HepG2 (cell line): Measurements from ENCODE around the gene MRPL43. TPM values are rescaled to one million over a fixed set of nuclear protein-coding genes. Genes with fewer than 3 reads are reported as not detected.

Experiments
- CREM ChIP-seq, 2 experiments: sonication (generic) in 1 of 2; formaldehyde crosslinking in 1 of 2; IDR thresholded peaks; 2 replicates each; pipeline versions ENCODE4 v1.4.0 to v1.6.1; 2016 to 2020; ENCODE audit warnings: antibody characterized with exemption in 1 of 2, mild to moderate bottlenecking in 1 of 2, missing genetic modification reagents in 1 of 2
- E2F1 ChIP-seq: sonication (generic); formaldehyde crosslinking; IDR thresholded peaks from 2 replicates; pipeline ENCODE4 v1.5.0; 2020; ENCODE audit warnings: missing genetic modification reagents
- GMEB1 ChIP-seq: sonication (generic); formaldehyde crosslinking; IDR thresholded peaks from 2 replicates; pipeline ENCODE4 v1.5.1; 2020; ENCODE audit warnings: missing genetic modification reagents, mild to moderate bottlenecking, borderline replicate concordance
- HDAC1 ChIP-seq: sonication (generic); formaldehyde crosslinking; IDR thresholded peaks from 2 replicates; pipeline ENCODE4 v1.5.1; 2020; ENCODE audit warnings: mild to moderate bottlenecking, missing genetic modification reagents
- KLF9 ChIP-seq: IDR thresholded peaks from 2 replicates; pipeline ENCODE4 v1.6.1; 2016; ENCODE audit warnings: low read depth
- SMAD9 ChIP-seq: sonication (generic); formaldehyde crosslinking; IDR thresholded peaks from 2 replicates; pipeline ENCODE4 v1.5.1; 2020; ENCODE audit warnings: mild to moderate bottlenecking, missing genetic modification reagents
- TGIF2 ChIP-seq: IDR thresholded peaks from 2 replicates; pipeline ENCODE4 v1.6.1; 2016; ENCODE audit warnings: control low read depth, missing compliant biosample characterization
- ZNF276 ChIP-seq: sonication (generic); formaldehyde crosslinking; IDR thresholded peaks from 2 replicates; pipeline ENCODE4 v1.4.0; 2020; ENCODE audit warnings: mild to moderate bottlenecking, low read depth, missing genetic modification reagents
- ZNF550 ChIP-seq: sonication (generic); formaldehyde crosslinking; IDR thresholded peaks from 2 replicates; pipeline ENCODE4 v1.4.0; 2020; ENCODE audit warnings: mild to moderate bottlenecking, missing genetic modification reagents, borderline replicate concordance
- ZNF556 ChIP-seq: sonication (generic); formaldehyde crosslinking; IDR thresholded peaks from 2 replicates; pipeline ENCODE4 v1.4.0; 2020; ENCODE audit warnings: mild to moderate bottlenecking, missing genetic modification reagents, borderline replicate concordance
- ZNF574 ChIP-seq: sonication (generic); formaldehyde crosslinking; IDR thresholded peaks from 2 replicates; pipeline ENCODE4 v1.4.0; 2020; ENCODE audit warnings: missing genetic modification reagents
- ZNF687 ChIP-seq: sonication (generic); formaldehyde crosslinking; IDR thresholded peaks from 2 replicates; pipeline ENCODE4 v1.5.1; 2020; ENCODE audit warnings: mild to moderate bottlenecking, missing genetic modification reagents, moderate library complexity
- ZNF704 ChIP-seq: sonication (generic); formaldehyde crosslinking; IDR thresholded peaks from 2 replicates; pipeline ENCODE4 v1.8.1; 2023; ENCODE audit warnings: mild to moderate bottlenecking, inconsistent platforms, moderate library complexity, missing genetic modification reagents, borderline replicate concordance
- polyA plus RNA-seq, 8 experiments: library from polyadenylated mRNA; depleted of rRNA in 3 of 8; stranded (reverse) in 7 of 8; unstranded in 1 of 8; fragments of >200 nt; fragmentation: Illumina TruSeq in 4 of 8; extraction: Trizol in 4 of 8; gene quantifications; 2 replicates each; pipeline versions ENCODE4 v1.2.1 to v1.2.3, GENCODE V29; 2011 to 2016; ENCODE audit warnings: low read depth in 4 of 8, missing spikeins in 1 of 8, mixed read lengths in 1 of 8; ENCODE audit not compliant: insufficient read depth in 1 of 8
- total RNA-seq, 5 experiments: library from RNA; depleted of rRNA; stranded (reverse); fragments of >200 nt; fragmentation: Illumina TruSeq; extraction: Trizol; gene quantifications; 2 replicates each; pipeline ENCODE4 v1.2.3, GENCODE V29; 2016; ENCODE audit warnings: low read depth in 1 of 5

The MRPL43 gene
- total and polyA plus RNA-seq, 2 of the 13 experiments (the other 11 are each of a cell fraction or from before 2014, with no cell fraction given): 71.0 to 73.7 TPM

- TF ChIP-seq E2F1 (CRISPR knock-in tag): no peak
- TF ChIP-seq TGIF2: no peak
- no peak for TF ChIP-seq ZNF704 (CRISPR knock-in tag)
- TF ChIP-seq HDAC1 (CRISPR knock-in tag): peak; percentile 44
- peak; percentile 33; the same call in 1 of the 2 replicates for TF ChIP-seq ZNF574
- peak; percentile 34; the same call in 1 of the 2 replicates for TF ChIP-seq CREM (IDR thresholded peaks at IDR 0.05)
- no peak for TF ChIP-seq CREM (CRISPR knock-in tag; IDR thresholded peaks at IDR 0.05)
- TF ChIP-seq GMEB1 (CRISPR knock-in tag): peak; percentile 7; the same call in 1 of the 2 replicates
- TF ChIP-seq ZNF276 (CRISPR knock-in tag): no peak
- no peak for TF ChIP-seq ZNF550 (CRISPR knock-in tag)
- peak; percentile 71 for TF ChIP-seq ZNF687 (CRISPR knock-in tag)
- 0 out of 2 replicates have a peak, but pooled peaks have one; percentile 14 for TF ChIP-seq SMAD9
- 0 out of 2 replicates have a peak, but pooled peaks have one; percentile 69 for TF ChIP-seq KLF9
- 0 out of 2 replicates have a peak, but pooled peaks have one; percentile 10 for TF ChIP-seq ZNF556
Measured at GRCh38 chr10:101031796-101032636, 44.7 kb upstream of the MRPL43 start (continued).
